ENCODE results near the gene ERN1. TPM values are rescaled to one million over a fixed set of nuclear protein-coding genes. Genes with fewer than 3 reads are reported as not detected.
A peak's percentile ranks its signal among the peaks of the same experiment; 100 is the strongest.

Gene ERN1
- total and polyA plus RNA-seq, 2 of the 13 experiments (the other 11 are each of a cell fraction or from before 2014, with no cell fraction given) = 6.0 to 12.7 TPM

- intact Hi-C loops (cut with micrococcal nuclease; ENCODE audit: unreplicated experiment) (loop anchor here (5.0 kb wide), 2 partner anchors 114 to 134 kb away; partner anchors contain the start of gene TEX2), in situ Hi-C loops (cut with HindIII; ENCODE audit: extremely low pct_ligation_motif_present, low pct_unique_long_range_greater_than_20kb) (loop anchor here (5.0 kb wide), 2 partner anchors 34 to 114 kb away; partner anchors contain the start of gene TEX2)
- H3K4me2 ChIP-seq (ENCODE audit: low read depth, low read length) = no peak overlapping the region
- H3K27ac ChIP-seq (ENCODE audit: extremely low read length, insufficient read depth, low read length) = peak overlapping the region; percentile 88
- no peak for DNase-seq (ENCODE audit: low spot score)
- no peak overlapping the region for H3K4me3 ChIP-seq (replicated peaks in 1 of 3; ENCODE audit: insufficient read depth in 1 of 3, low read depth in 2 of 3, low read length in 3 of 3)
- POLR2A ChIA-PET = interaction anchor here (0.9 to 7.1 kb wide), 11 partner anchors 7 to 138 kb away, joined by 3 to 138 read pairs (median 5); partner anchors contain the start of genes ERN1 and TEX2
- peaks cover 20% of the 10 kb centered on the region for H3K79me2 ChIP-seq (ENCODE audit: insufficient read depth, low read length)
- ATAC-seq = no peak
- H3K9me3 ChIP-seq (ENCODE audit: low read length) = no peaks in the 10 kb centered on the region
- CTCF ChIA-PET (ENCODE audit: low intra/inter-chr PET ratio, low total read pairs) = interaction anchor here (1.2 kb wide), 1 partner anchor 133 kb away, joined by 3 read pairs; no protein-coding TSS in a partner anchor
- H3K4me1 ChIP-seq (ENCODE audit: insufficient read depth, low read length) = peaks cover 78% of the 10 kb centered on the region
- WGBS (ENCODE audit: low lambda C conversion rate) = 99% methylated on average over 4 of the region's 4 CpGs
- H3K27me3 ChIP-seq (ENCODE audit: control insufficient read depth in 1 of 2, insufficient read depth in 2 of 2, low read length in 2 of 2) = no peaks in the 10 kb centered on the region; a peak in 1 of 5 replicates
- FAIRE-seq = no peak
- H2AFZ ChIP-seq (ENCODE audit: low read length) = no peak overlapping the region
- peaks cover 3 to 18% of the 10 kb centered on the region in 2 experiments for H3K36me3 ChIP-seq (replicated peaks in 1 of 2; ENCODE audit: control insufficient read depth in 1 of 2, insufficient read depth in 2 of 2, low read length in 2 of 2)
- no peaks in the 10 kb centered on the region for H4K20me1 ChIP-seq (ENCODE audit: insufficient read depth, low read length)
- H3K9ac ChIP-seq (ENCODE audit: insufficient read depth, low read depth, low read length) = no peak overlapping the region
- BruUV-seq (replicated peaks) = no TSS peak
- TF ChIP-seq ZNF580 (CRISPR knock-in tag; IDR thresholded peaks at IDR 0.05; ENCODE audit: borderline replicate concordance, low read depth) = no peak
- TF ChIP-seq ZNF124 (CRISPR knock-in tag; IDR thresholded peaks at IDR 0.05) = no peak
- no peak for TF ChIP-seq ZNF383 (CRISPR knock-in tag; IDR thresholded peaks at IDR 0.05; ENCODE audit: borderline replicate concordance)
- TF ChIP-seq SIX4 (CRISPR knock-in tag; IDR thresholded peaks at IDR 0.05) = no peak
- TF ChIP-seq TBP (CRISPR knock-in tag; IDR thresholded peaks at IDR 0.05) = no peak
- TF ChIP-seq ZBTB46 (CRISPR knock-in tag; IDR thresholded peaks at IDR 0.05; ENCODE audit: borderline replicate concordance) = no peak
- TF ChIP-seq TMF1 (CRISPR knock-in tag; IDR thresholded peaks at IDR 0.05; ENCODE audit: low read depth) = no peak
- no peak for TF ChIP-seq ZNF574 (CRISPR knock-in tag; IDR thresholded peaks at IDR 0.05)
- no peak for TF ChIP-seq ETS1 (CRISPR knock-in tag; IDR thresholded peaks at IDR 0.05)
- no peak for TF ChIP-seq ZNF562 (CRISPR knock-in tag; IDR thresholded peaks at IDR 0.05; ENCODE audit: borderline replicate concordance)
- no peak for TF ChIP-seq ZNF274 (CRISPR knock-in tag; IDR thresholded peaks at IDR 0.05)
- TF ChIP-seq ZZZ3 (CRISPR knock-in tag; IDR thresholded peaks at IDR 0.05; ENCODE audit: borderline replicate concordance) = no peak
- TF ChIP-seq NCOA1 (CRISPR knock-in tag; IDR thresholded peaks at IDR 0.05) = no peak
- peak; percentile 72; the same call in 1 of the 2 replicates for TF ChIP-seq PAX8 (CRISPR knock-in tag; IDR thresholded peaks at IDR 0.05; ENCODE audit: borderline replicate concordance)
- TF ChIP-seq MTF2 (CRISPR knock-in tag; IDR thresholded peaks at IDR 0.05; ENCODE audit: borderline replicate concordance) = no peak
- no peak for TF ChIP-seq ZNF749 (CRISPR knock-in tag; IDR thresholded peaks at IDR 0.05; ENCODE audit: borderline replicate concordance)
- TF ChIP-seq MLLT10 (CRISPR knock-in tag; IDR thresholded peaks at IDR 0.05) = no peak
- TF ChIP-seq THAP8 (CRISPR knock-in tag; IDR thresholded peaks at IDR 0.05; ENCODE audit: borderline replicate concordance) = no peak
Measured at GRCh38 chr17:64148699-64149098, 18.8 kb upstream of the ERN1 start.

Data from HepG2 (cell line).